GM18517 (cell line): Measurements from ENCODE around the gene FNDC7.
"Not testable (repeated sequence)": the region's sequence is repeated elsewhere in the genome, so short reads cannot be mapped to it uniquely, and the experiment has no call there.

ENCODE experiments used
- ATAC-seq: cut with Tn5 transposase; IDR thresholded peaks from one replicate; pipeline ENCODE4 v1.9.1; 2021; ENCODE audit warnings: mild to moderate bottlenecking, moderate library complexity; ENCODE audit not compliant: unreplicated experiment

The FNDC7 gene

DNA sequence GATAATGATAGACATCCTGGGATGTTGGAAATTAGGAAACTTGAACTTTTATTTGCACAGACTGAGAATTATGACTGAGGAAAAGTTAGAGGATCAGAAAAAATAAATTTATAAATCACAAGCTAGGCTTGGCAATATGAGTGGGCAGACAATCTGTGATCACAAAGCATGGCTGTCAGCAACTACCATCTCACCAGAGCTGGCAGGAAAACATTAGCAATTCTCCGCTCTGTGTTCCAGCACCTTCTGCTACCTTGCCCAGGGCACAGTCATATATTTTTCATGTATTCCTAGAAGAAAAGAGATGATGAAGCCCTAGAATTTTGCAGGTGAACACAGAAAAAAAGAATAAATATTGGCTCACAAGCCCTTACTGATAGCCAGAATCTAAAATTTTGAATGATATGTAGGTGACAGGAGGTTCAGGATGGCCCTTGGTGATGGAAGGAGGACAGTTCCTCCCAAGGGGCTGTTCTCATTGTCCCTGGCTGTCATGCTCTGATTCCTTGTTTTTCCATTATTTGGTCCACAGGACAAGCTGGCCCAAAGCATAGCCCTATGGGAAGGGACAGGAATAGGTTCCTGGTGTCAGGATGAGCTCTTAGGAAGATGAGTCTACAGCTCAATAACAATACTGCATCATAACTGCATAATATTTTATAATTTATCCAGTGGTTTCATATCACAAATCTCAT lies 21.6 kb downstream of the FNDC7 start:
- ATAC-seq: no peak

DNA sequence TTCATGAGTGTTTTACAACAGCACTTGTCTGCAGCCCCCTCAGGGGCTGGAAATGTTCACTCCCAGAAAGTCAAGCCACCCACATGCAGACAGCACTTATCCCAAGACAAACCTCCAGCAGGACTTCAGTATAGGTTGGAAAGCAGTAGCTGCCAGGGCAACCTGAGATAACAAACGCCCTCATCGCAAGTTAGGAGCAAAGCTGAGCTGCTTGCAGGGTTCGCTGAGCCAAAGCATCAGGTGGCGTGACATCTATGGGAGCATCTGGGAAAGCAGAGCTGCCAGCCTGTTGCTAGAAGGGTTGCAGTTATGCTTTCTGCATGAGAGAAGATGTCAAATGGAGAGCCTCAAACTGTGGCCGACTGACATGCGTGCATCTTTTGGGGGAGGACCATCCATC lies 29.5 kb downstream of the FNDC7 start:
- no peak for ATAC-seq

- ATAC-seq: no peak
These were observed 33.3 kb downstream of the FNDC7 start for GRCh38 chr1:108745980-108746381.

- peak; percentile 88 for ATAC-seq
These were observed 33.9 kb downstream of the FNDC7 start, which contains the start of gene STXBP3 for GRCh38 chr1:108746382-108747170. TSS of gene STXBP3 (plus strand) at chr1:108746674. CDS start at chr1:108746738, 64 bp downstream.

DNA sequence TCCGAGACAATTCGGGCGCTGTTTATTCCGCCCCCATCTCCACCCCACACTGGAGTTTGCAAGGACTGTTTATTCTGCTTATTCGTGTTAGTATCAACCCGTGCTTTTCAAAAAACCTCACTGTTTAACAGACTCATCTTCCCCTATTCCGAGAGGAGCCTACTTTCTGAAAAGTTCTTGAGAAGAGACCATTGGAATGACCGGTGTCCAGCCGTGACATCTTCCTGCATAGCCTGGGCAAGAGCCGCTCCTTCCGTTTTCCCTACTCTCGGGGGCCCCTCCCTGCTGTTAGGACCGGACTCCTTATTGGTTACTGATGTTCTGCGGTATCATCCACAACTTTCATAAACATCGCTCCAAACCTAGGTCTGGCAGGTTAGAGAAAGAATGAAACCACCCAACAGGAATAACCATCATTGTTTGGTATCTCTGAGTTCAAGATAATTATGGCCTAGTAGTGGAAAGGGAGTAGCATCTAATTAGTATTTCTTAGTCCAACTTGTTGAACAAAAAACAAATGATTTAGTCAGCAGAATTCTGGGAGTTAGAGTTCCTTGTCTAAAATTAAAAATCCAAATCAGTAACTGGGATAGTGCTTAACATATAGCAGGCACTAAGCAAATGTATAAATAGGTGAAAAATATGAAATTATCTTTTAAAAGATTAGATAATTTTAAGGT lies 34.6 kb downstream of the FNDC7 start:
- peak; percentile 7 for ATAC-seq

GRCh38 chr1:108747898-108748297 lies 35.2 kb downstream of the FNDC7 start:
- ATAC-seq: no peak

GRCh38 chr1:108749081-108749480 lies 36.4 kb downstream of the FNDC7 start:
- no peak for ATAC-seq

DNA sequence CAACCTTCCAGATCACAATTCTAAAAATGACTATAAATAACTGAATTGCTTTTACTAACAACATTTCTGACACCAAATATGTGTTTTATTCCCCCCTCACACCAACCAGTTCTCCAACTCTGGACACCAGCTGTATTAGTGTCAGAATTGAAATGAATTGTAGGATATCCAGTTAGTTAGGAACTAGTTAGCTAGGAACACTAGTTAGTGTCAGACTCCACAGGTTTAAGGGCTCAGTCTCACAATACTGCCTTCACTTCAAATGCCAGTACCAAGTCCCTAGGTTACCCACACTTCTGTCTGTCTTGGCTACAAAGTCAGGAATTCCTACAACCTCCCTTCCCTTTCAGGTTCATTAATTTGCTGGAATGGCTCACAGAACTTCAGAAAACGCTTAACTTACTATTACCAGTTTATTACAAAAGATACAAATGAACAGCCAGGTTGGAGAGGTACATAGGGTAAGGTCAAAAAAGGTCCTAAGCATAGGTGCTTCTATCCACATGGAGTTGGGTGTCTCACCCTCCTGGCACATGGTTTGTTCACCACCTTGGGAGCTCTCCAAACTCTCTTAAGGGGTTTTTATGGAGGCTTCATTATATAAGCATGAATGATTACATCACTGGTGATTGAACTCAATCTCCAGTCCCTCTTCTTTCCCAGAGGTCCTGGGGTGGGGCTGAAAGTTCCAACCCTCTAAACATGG lies 37.9 kb downstream of the FNDC7 start:
- no peak for ATAC-seq

DNA sequence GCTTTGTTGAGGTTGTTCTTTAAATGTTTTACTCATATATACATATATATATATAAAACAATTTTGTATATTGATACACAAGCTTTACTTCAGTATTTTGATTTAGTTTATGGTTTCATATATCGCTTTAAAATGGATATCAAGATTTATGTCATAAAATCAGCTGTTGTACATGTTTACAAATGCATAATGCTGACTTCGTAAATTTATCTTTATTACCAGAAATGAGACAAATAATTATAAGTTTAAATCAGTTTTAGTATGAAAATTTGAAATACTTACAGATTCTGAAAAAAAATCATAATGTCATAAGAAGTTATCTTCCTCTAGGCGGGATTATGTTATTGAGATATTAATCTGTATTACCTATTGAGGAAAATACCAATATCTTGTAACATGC lies 40.7 kb downstream of the FNDC7 start:
- no peak for ATAC-seq

GRCh38 chr1:108758796-108759195 lies 46.1 kb downstream of the FNDC7 start:
- no peak for ATAC-seq

DNA sequence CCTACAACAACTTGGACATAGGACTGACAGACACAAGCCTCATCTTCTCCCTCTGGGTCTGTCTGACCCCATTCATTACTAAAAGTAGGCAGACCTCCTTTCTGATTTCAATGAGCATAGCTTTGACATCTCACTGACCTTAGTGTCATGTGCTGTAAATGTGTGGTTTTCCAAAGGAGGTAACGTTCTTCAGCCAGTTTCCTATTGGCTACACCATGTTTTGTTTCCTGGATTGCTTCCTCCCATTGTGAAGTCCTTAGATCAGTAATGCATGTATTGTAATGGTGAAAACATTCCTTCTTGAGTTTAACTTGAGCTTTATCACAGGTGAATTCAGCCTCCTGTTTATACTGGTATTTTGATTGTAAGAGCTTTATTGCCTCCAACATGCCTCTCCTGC lies 54.4 kb downstream of the FNDC7 start:
- no peak for ATAC-seq

GRCh38 chr1:108767708-108768107 lies 55.0 kb downstream of the FNDC7 start:
- no peak for ATAC-seq

GRCh38 chr1:108777839-108778238 lies 65.1 kb downstream of the FNDC7 start:
- no peak for ATAC-seq

- ATAC-seq: no peak
These were observed 66.7 kb downstream of the FNDC7 start for GRCh38 chr1:108779455-108779854.

DNA sequence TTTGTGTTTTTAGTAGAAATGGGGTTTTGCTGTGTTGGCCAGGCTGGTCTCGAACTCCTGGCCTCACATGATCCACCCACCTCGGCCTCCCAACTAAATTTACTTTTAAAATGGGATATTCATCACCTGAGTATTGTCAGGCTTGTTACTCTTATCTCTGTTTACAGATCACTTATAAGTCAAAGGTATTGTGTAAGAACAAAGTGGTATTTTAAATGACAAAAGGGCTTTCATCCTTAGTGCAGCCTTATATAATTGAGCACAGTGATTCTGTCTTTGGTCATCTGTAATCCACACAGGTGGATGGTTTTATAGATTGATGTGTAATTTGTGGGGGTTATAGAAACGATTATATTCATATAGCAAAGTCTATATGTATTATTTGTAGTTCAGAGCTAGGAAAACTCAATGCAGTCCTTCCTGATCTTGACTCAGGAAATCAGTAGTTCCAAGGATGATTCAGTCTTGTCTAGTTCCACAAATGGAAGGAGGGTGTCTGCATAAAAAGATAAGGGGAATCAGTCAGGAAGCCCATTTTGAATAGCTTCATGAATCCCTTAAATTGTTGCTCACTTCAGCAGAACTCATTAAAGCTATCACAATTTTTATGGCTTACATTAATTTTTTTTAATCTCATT lies 68.3 kb downstream of the FNDC7 start:
- ATAC-seq: no peak

DNA sequence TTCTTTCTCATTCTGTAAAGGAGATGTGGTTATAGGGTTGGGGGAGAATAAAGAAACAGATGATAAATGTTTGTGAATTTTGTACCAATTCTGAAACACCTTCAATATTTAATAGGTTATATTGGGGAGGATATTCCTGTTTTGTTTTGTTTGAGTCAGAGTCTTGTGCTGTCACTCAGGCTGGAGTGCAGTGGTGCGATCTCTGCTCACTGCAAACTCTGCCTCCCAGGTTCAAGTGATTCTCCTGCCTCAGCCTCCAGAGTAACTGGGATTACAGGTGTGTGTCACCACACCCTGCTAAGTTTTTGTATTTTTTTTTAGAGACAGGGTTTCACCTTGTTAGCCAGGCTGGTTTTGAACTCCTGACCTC lies 68.9 kb downstream of the FNDC7 start:
- ATAC-seq: not testable (repeated sequence)

GRCh38 chr1:108785264-108785663 lies 72.6 kb downstream of the FNDC7 start:
- no peak for ATAC-seq

DNA sequence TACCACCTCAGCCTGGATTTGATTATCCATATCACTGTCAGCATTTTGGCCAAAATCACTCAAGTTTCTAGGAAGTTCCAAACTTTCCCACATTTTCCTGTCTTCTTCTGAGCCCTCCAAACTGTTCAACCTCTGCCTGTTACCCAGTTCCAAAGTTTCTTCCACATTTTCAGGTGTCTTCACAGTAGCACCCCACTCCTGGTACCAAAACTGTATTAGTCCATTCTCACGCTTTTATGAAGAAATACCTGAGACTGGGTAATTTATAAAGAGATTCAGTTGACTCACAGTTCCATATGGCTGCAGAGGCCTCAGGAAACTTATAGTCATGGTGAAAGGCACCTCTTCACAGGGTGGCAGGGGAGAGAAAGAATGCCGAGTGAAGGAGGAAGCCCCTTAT lies 73.2 kb downstream of the FNDC7 start:
- ATAC-seq: no peak

GRCh38 chr1:108791790-108792189 lies 79.1 kb downstream of the FNDC7 start:
- no peak for ATAC-seq
